Neural cell (in vitro differentiated cells): ENCODE results near the gene KRT6A. TPM values are rescaled to one million over a fixed set of nuclear protein-coding genes. Genes with fewer than 3 reads are reported as not detected.

Source experiments
- H2AFZ ChIP-seq: fragments of 200-600, 300-800 bp; sonication (generic), shearing (Covaris generic); 2 replicates; pipeline ENCODE4 v1.6.0; 2014; ENCODE audit warnings: low read depth, mild to moderate bottlenecking, antibody characterized with exemption, low read length, moderate library complexity
- H3F3A ChIP-seq: fragments of 200-600 bp; shearing (Covaris generic); 2 replicates; pipeline ENCODE4 v1.6.1; 2016; ENCODE audit warnings: mild to moderate bottlenecking, moderate library complexity, mixed read lengths, antibody characterized with exemption, low read length; ENCODE audit not compliant: insufficient read depth, poor library complexity, severe bottlenecking
- H3K27ac ChIP-seq: fragments of 200-600, 300-800 bp; sonication (generic), shearing (Covaris generic); 2 replicates; pipeline ENCODE4 v1.5.1; 2014; ENCODE audit warnings: mild to moderate bottlenecking, low read length, moderate library complexity
- H3K27me3 ChIP-seq: fragments of 300-800, 200-600 bp; sonication (generic), shearing (Covaris generic); 2 replicates; pipeline ENCODE4 v1.6.0; 2014; ENCODE audit warnings: mild to moderate bottlenecking, low read depth, low read length, moderate library complexity; ENCODE audit not compliant: insufficient read depth
- H3K36me3 ChIP-seq: fragments of 300-800, 200-600 bp; sonication (generic), shearing (Covaris generic); 2 replicates; pipeline ENCODE4 v1.5.1; 2014; ENCODE audit warnings: mild to moderate bottlenecking, antibody characterized with exemption, low read length, moderate library complexity; ENCODE audit not compliant: insufficient read depth
- H3K4me2 ChIP-seq: fragments of 300-800, 200-600 bp; sonication (generic), shearing (Covaris generic); 2 replicates; pipeline ENCODE4 v1.6.0; 2014; ENCODE audit warnings: mild to moderate bottlenecking, low read length
- H3K4me3 ChIP-seq: fragments of 300-800, 200-600 bp; sonication (generic), shearing (Covaris generic); 2 replicates; pipeline ENCODE4 v1.5.1; 2014; ENCODE audit warnings: mild to moderate bottlenecking, low read length, moderate library complexity
- H3K79me2 ChIP-seq: fragments of 200-600 bp; shearing (Covaris generic); replicated peaks from 2 replicates; pipeline ENCODE4 v1.6.0; 2014; ENCODE audit warnings: mild to moderate bottlenecking, low read length, moderate library complexity; ENCODE audit not compliant: insufficient read depth
- H3K9ac ChIP-seq: fragments of 300-800, 200-600 bp; sonication (generic), shearing (Covaris generic); 2 replicates; pipeline ENCODE4 v1.6.1; 2016; ENCODE audit warnings: mild to moderate bottlenecking, low read length, mixed read lengths
- H3K9me2 ChIP-seq: fragments of 200-600 bp; shearing (Covaris generic); 2 replicates; pipeline ENCODE4 v1.6.1; 2016; ENCODE audit warnings: mild to moderate bottlenecking, low read length, mixed read lengths; ENCODE audit not compliant: insufficient read depth
- H3K9me3 ChIP-seq: fragments of 200-600, 300-800 bp; sonication (generic), shearing (Covaris generic); 2 replicates; pipeline ENCODE4 v1.6.1; 2016; ENCODE audit warnings: mild to moderate bottlenecking, mixed run types, low read length, moderate library complexity, mixed read lengths
- H4K20me1 ChIP-seq: fragments of 200-600 bp; shearing (Covaris generic); 2 replicates; pipeline ENCODE4 v1.6.1; 2016; ENCODE audit warnings: mild to moderate bottlenecking, mixed run types; ENCODE audit not compliant: insufficient read depth
- CTCF ChIP-seq: fragments of 450-650 bp; IDR thresholded peaks from 2 replicates; pipeline ENCODE4 v1.5.1; 2014; ENCODE audit warnings: antibody characterized with exemption, mild to moderate bottlenecking, moderate library complexity; ENCODE audit not compliant: poor library complexity, severe bottlenecking
- EP300 ChIP-seq: fragments of 450-650 bp; conservative IDR thresholded peaks from 2 replicates; pipeline ENCODE4 v1.6.1; 2014; ENCODE audit warnings: antibody characterized with exemption, mild to moderate bottlenecking, moderate library complexity; ENCODE audit not compliant: poor library complexity, severe bottlenecking
- EZH2 ChIP-seq: fragments of 200-600, 300-800 bp; shearing (Covaris generic), sonication (generic); IDR thresholded peaks from 2 replicates; pipeline ENCODE4 v1.6.1; 2014; ENCODE audit warnings: antibody characterized with exemption, low read length, borderline replicate concordance, mild to moderate bottlenecking; ENCODE audit not compliant: insufficient read depth, poor library complexity, severe bottlenecking
- MXI1 ChIP-seq: fragments of 450-650 bp; conservative IDR thresholded peaks from 2 replicates; pipeline ENCODE4 v1.6.1; 2014; ENCODE audit warnings: antibody characterized with exemption, mild to moderate bottlenecking; ENCODE audit not compliant: poor library complexity, severe bottlenecking
- POLR2AphosphoS5 ChIP-seq: IDR thresholded peaks from 2 replicates; pipeline ENCODE4 v1.6.1; 2012
- RAD21 ChIP-seq: fragments of 450-650 bp; conservative IDR thresholded peaks from 2 replicates; pipeline ENCODE4 v1.6.1; 2014; ENCODE audit warnings: antibody characterized with exemption, mild to moderate bottlenecking, moderate library complexity
- REST ChIP-seq: IDR thresholded peaks from 2 replicates; pipeline ENCODE4 v1.6.1; 2012; ENCODE audit warnings: borderline replicate concordance
- SMC3 ChIP-seq: fragments of 450-650 bp; conservative IDR thresholded peaks from 2 replicates; pipeline ENCODE4 v1.6.1; 2014; ENCODE audit warnings: antibody characterized with exemption, mild to moderate bottlenecking, moderate library complexity; ENCODE audit not compliant: poor library complexity
- TAF1 ChIP-seq: IDR thresholded peaks from 2 replicates; pipeline ENCODE4 v1.6.1; 2012; ENCODE audit warnings: low read depth
- polyA plus RNA-seq: library from polyadenylated mRNA; depleted of rRNA; stranded (reverse); fragments of >200 nt; gene quantifications from 2 replicates; pipeline ENCODE4 v1.2.3, GENCODE V29; 2014

The KRT6A gene
- polyA plus RNA-seq, 1 donor from 2014 or later, result not detected

GRCh38 chr12:52498946-52499345 lies 5.9 kb upstream of the KRT6A start:
- H3K9ac ChIP-seq, result no peak overlapping the region
- no peak overlapping the region for H3K27ac ChIP-seq
- no peaks in the 10 kb centered on the region for H3K27me3 ChIP-seq
- H3K9me2 ChIP-seq, result no peaks in the 10 kb centered on the region
- no peak for TF ChIP-seq EZH2
- no peak for TF ChIP-seq TAF1
- TF ChIP-seq RAD21, result no peak
- TF ChIP-seq EP300, result no peak
- no peak for TF ChIP-seq CTCF
- TF ChIP-seq REST, result no peak
- no peak for TF ChIP-seq SMC3
- TF ChIP-seq MXI1, result no peak
- no peak for TF ChIP-seq POLR2AphosphoS5
- no peaks in the 10 kb centered on the region for H3K36me3 ChIP-seq
- H3K4me3 ChIP-seq, result no peak overlapping the region
- H3F3A ChIP-seq, result no peaks in the 10 kb centered on the region
- no peaks in the 10 kb centered on the region for H3K9me3 ChIP-seq
- no peak overlapping the region for H3K4me2 ChIP-seq
- no peaks in the 10 kb centered on the region for H3K79me2 ChIP-seq
- no peaks in the 10 kb centered on the region for H4K20me1 ChIP-seq
- no peak overlapping the region for H2AFZ ChIP-seq

- H3F3A ChIP-seq, result no peaks in the 10 kb centered on the region
- H3K79me2 ChIP-seq, result no peaks in the 10 kb centered on the region
- no peaks in the 10 kb centered on the region for H4K20me1 ChIP-seq
- H3K9me2 ChIP-seq, result no peaks in the 10 kb centered on the region
- no peak overlapping the region for H3K9ac ChIP-seq
- no peak overlapping the region for H3K27ac ChIP-seq
- H3K36me3 ChIP-seq, result no peaks in the 10 kb centered on the region
- no peak overlapping the region for H2AFZ ChIP-seq
- TF ChIP-seq CTCF (no peak), MXI1 (no peak), EZH2 (no peak), REST (no peak), TAF1 (no peak), RAD21 (no peak), POLR2AphosphoS5 (no peak), EP300 (no peak), SMC3 (no peak)
- H3K27me3 ChIP-seq, result no peaks in the 10 kb centered on the region
- no peak overlapping the region for H3K4me2 ChIP-seq
- H3K4me3 ChIP-seq, result no peak overlapping the region
- H3K9me3 ChIP-seq, result no peaks in the 10 kb centered on the region
Measured at GRCh38 chr12:52497975-52498374, 4.9 kb upstream of the KRT6A start.
